Activated CD8-positive, alpha-beta T cell treated with anti-CD3 and anti-CD28 coated beads for 36 hours (primary cell): Measurements from ENCODE around the gene GRIP1. TPM values are rescaled to one million over a fixed set of nuclear protein-coding genes. Genes with fewer than 3 reads are reported as not detected.

Experiments
- ATAC-seq: fragments of 200-7000 bp; cut with Tn5 transposase; one replicate; pipeline ENCODE4 v1.10.0; 2021; ENCODE audit warnings: mild to moderate bottlenecking, moderate library complexity
- CTCF ChIA-PET: fragments of 350-600 bp; sonication (Branson Sonifier 250); formaldehyde crosslinking; loops from one replicate; lab custom pipeline; 2021; ENCODE audit warnings: antibody characterized with exemption; lab: Charles Lee
- POLR2A ChIA-PET: fragments of 350-600 bp; sonication (Branson Sonifier 250); formaldehyde crosslinking; loops from one replicate; lab custom pipeline; 2021; ENCODE audit warnings: antibody characterized with exemption; lab: Charles Lee
- DNase-seq: peaks from one replicate; pipeline ENCODE4 v3.0.0-alpha.2; 2020
- H3K27ac Mint-ChIP-seq: one replicate; pipeline ENCODE4 v1.8.0; 2021; ENCODE audit warnings: mild to moderate bottlenecking, mixed read lengths
- H3K27me3 Mint-ChIP-seq: one replicate; pipeline ENCODE4 v1.8.0; 2021; ENCODE audit warnings: mixed read lengths
- H3K36me3 Mint-ChIP-seq: one replicate; pipeline ENCODE4 v1.8.0; 2021; ENCODE audit warnings: low read depth, mixed read lengths
- H3K4me1 Mint-ChIP-seq: one replicate; pipeline ENCODE4 v1.8.0; 2021; ENCODE audit warnings: low read depth, mixed read lengths
- H3K4me3 Mint-ChIP-seq: one replicate; pipeline ENCODE4 v1.8.0; 2021; ENCODE audit warnings: mild to moderate bottlenecking, moderate library complexity, mixed read lengths
- H3K9me3 Mint-ChIP-seq: one replicate; pipeline ENCODE4 v1.8.0; 2021; ENCODE audit warnings: mixed read lengths
- CTCF ChIP-seq: fragments of 200-600 bp; IDR thresholded peaks from one replicate; pipeline ENCODE4 v1.8.0; 2022; ENCODE audit warnings: antibody characterized with exemption, mild to moderate bottlenecking
- intact Hi-C: fragments of 100-400 bp; cut with micrococcal nuclease; formaldehyde crosslinking; loops from one replicate; pipeline ENCODE4 v1.10.0; 2022
- total RNA-seq, 2 experiments: library from RNA; stranded (reverse); gene quantifications; one replicate each; pipeline ENCODE4 v1.2.3, GENCODE V29; 2021

GRIP1 gene
- total RNA-seq, 2 experiments from 2014 or later: 0.51 to 0.61 TPM

- no peak overlapping the region for H3K4me3 Mint-ChIP-seq
- intact Hi-C loops: no loop called here
- ChIA-PET CTCF (no interaction called here), POLR2A (no interaction called here)
- H3K27ac Mint-ChIP-seq: no peak overlapping the region
- H3K9me3 Mint-ChIP-seq: no peaks in the 10 kb centered on the region
- H3K36me3 Mint-ChIP-seq: peaks cover 12% of the 10 kb centered on the region
- ATAC-seq (no peak), DNase-seq (peak; percentile 20)
- TF ChIP-seq CTCF: no peak
- H3K27me3 Mint-ChIP-seq: no peaks in the 10 kb centered on the region
- H3K4me1 Mint-ChIP-seq: no peaks in the 10 kb centered on the region
Observed at GRCh38 chr12:66352197-66352596, 326.7 kb downstream of the GRIP1 start.

GRCh38 chr12:66351301-66351700 is 327.6 kb downstream of the GRIP1 start:
- DNase-seq (no peak), ATAC-seq (no peak)
- no peaks in the 10 kb centered on the region for H3K27me3 Mint-ChIP-seq
- ChIA-PET CTCF (interaction anchor here (0.6 kb wide), 1 partner anchor 348 kb away, joined by 3 read pairs; no protein-coding TSS in a partner anchor), POLR2A (interaction anchor here (0.6 kb wide), 1 partner anchor 12 kb away, joined by 3 read pairs; no protein-coding TSS in a partner anchor)
- no peaks in the 10 kb centered on the region for H3K9me3 Mint-ChIP-seq
- H3K4me3 Mint-ChIP-seq: no peak overlapping the region
- intact Hi-C loops: no loop called here
- no peak overlapping the region for H3K27ac Mint-ChIP-seq
- H3K36me3 Mint-ChIP-seq: peaks cover 19% of the 10 kb centered on the region
- TF ChIP-seq CTCF: no peak
- peaks cover 5% of the 10 kb centered on the region for H3K4me1 Mint-ChIP-seq

- ChIA-PET POLR2A (no interaction called here), CTCF (no interaction called here)
- Mint-ChIP-seq H3K4me1 (peaks cover 21% of the 10 kb centered on the region), H3K9me3 (peaks cover 9% of the 10 kb centered on the region), H3K27me3 (no peaks in the 10 kb centered on the region), H3K36me3 (peaks cover 58% of the 10 kb centered on the region), H3K27ac (peak overlapping the region; percentile 12), H3K4me3 (no peak overlapping the region)
- intact Hi-C loops: no loop called here
- ATAC-seq (no peak), DNase-seq (no peak)
- TF ChIP-seq CTCF: no peak
Observed at GRCh38 chr12:66345956-66346355, 332.9 kb downstream of the GRIP1 start.

DNA sequence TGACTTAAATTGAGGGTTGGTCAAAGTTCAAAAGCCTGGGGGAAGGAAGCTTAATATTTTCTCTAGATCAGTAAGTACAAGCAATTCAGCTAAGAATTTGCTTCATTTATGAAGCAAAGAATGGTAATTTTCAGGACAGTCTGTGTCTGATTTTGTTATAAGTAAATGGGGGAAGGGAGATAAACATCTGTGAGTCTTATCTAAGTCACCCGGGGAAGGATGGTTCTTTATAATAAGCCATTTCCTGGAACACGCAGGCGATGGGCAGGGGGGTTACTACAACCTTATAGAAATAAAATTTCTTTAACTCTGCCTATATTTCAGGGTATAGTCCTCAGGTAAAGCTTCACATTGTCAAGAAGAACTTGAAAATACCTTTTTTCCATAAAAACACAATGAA is 333.7 kb downstream of the GRIP1 start:
- no peaks in the 10 kb centered on the region for H3K27me3 Mint-ChIP-seq
- H3K4me3 Mint-ChIP-seq: no peak overlapping the region

More for the DNA sequence above, 333.7 kb downstream of the GRIP1 start:
- CTCF ChIA-PET: interaction anchor here (0.7 to 0.8 kb wide), 2 partner anchors 16 to 77 kb away, joined by 3 read pairs; no protein-coding TSS in a partner anchor
- POLR2A ChIA-PET: interaction anchor here (0.9 kb wide), 1 partner anchor 11 kb away, joined by 3 read pairs; no protein-coding TSS in a partner anchor
- TF ChIP-seq CTCF: no peak
- DNase-seq (no peak), ATAC-seq (no peak)
- H3K9me3 Mint-ChIP-seq: peaks cover 14% of the 10 kb centered on the region
- peaks cover 64% of the 10 kb centered on the region for H3K36me3 Mint-ChIP-seq
- H3K4me1 Mint-ChIP-seq: peaks cover 21% of the 10 kb centered on the region
- intact Hi-C loops: no loop called here
- peak overlapping the region; percentile 40 for H3K27ac Mint-ChIP-seq
